ENCODE results near the gene RAD18.

- TF ChIP-seq, protein P1, sequence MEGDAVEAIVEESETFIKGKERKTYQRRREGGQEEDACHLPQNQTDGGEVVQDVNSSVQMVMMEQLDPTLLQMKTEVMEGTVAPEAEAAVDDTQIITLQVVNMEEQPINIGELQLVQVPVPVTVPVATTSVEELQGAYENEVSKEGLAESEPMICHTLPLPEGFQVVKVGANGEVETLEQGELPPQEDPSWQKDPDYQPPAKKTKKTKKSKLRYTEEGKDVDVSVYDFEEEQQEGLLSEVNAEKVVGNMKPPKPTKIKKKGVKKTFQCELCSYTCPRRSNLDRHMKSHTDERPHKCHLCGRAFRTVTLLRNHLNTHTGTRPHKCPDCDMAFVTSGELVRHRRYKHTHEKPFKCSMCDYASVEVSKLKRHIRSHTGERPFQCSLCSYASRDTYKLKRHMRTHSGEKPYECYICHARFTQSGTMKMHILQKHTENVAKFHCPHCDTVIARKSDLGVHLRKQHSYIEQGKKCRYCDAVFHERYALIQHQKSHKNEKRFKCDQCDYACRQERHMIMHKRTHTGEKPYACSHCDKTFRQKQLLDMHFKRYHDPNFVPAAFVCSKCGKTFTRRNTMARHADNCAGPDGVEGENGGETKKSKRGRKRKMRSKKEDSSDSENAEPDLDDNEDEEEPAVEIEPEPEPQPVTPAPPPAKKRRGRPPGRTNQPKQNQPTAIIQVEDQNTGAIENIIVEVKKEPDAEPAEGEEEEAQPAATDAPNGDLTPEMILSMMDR (IDR thresholded peaks at IDR 0.05) = no peak
- TF ChIP-seq POLR2A (IDR thresholded peaks at IDR 0.05) (no peak), EP300 (IDR thresholded peaks at IDR 0.05) (no peak)
Measured at GRCh38 chr3:8841472-8841871, 121.8 kb downstream of the RAD18 start.

Measured in sigmoid colon (tissue), 4 donors.